ENCODE measurements around the gene UGT3A2.

The UGT3A2 gene, protein sequence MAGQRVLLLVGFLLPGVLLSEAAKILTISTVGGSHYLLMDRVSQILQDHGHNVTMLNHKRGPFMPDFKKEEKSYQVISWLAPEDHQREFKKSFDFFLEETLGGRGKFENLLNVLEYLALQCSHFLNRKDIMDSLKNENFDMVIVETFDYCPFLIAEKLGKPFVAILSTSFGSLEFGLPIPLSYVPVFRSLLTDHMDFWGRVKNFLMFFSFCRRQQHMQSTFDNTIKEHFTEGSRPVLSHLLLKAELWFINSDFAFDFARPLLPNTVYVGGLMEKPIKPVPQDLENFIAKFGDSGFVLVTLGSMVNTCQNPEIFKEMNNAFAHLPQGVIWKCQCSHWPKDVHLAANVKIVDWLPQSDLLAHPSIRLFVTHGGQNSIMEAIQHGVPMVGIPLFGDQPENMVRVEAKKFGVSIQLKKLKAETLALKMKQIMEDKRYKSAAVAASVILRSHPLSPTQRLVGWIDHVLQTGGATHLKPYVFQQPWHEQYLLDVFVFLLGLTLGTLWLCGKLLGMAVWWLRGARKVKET

DNA sequence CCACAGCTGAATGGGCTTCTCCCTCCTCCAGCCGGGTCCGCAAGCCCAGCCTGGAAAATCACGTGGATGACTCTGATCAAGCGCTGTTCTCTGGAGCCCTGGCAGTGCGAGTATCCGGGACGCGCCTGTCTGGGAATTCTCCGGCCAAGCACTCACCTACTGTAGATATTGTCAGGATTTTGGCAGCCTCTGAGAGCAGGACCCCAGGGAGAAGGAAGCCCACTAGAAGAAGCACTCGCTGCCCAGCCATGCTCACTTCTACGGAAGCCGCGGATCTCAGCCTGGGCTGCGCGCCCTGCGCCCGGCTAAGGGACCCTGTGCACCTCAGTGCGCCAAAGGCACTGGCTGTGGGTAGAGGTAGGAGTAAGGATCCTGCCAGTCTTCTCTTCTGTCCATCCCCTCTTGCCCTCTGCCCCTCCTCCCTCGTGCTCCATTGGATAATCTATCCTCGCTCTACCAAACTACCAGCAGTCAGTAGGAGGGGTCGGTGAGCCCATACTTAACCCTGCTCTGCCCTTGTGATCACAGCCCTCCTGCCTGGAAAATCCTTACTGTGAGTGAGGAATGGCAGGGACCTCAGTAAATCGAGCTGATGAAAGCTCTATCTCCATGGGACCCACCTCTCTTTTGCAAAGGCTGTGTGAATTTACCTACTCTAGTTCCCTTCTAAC is at the start of gene UGT3A2:
TSS of gene UGT3A2 (minus strand) at position 343 of the 671 bp plus-strand sequence. CDS start at position 250, 93 bp downstream.
- no peak for DNase-seq

DNA sequence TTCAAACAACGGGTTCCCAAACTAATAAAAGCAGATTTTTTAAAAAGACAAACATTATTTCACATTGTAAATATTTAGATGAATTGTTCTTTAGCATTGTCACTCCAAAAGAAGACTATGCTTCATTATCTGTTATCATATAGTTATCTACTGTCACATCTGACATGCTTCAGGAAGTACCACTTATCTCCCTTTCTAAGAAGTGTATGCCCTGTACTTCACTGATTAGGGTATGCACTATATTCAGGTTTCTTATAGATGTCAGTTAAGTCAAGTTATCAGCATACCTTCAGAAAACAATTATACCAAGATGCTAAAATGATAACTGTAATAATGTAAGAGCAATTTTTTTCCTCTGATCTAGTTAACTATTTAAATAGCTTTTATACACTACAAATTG is 44.6 kb upstream of the UGT3A2 start:
- no peak for DNase-seq

DNA sequence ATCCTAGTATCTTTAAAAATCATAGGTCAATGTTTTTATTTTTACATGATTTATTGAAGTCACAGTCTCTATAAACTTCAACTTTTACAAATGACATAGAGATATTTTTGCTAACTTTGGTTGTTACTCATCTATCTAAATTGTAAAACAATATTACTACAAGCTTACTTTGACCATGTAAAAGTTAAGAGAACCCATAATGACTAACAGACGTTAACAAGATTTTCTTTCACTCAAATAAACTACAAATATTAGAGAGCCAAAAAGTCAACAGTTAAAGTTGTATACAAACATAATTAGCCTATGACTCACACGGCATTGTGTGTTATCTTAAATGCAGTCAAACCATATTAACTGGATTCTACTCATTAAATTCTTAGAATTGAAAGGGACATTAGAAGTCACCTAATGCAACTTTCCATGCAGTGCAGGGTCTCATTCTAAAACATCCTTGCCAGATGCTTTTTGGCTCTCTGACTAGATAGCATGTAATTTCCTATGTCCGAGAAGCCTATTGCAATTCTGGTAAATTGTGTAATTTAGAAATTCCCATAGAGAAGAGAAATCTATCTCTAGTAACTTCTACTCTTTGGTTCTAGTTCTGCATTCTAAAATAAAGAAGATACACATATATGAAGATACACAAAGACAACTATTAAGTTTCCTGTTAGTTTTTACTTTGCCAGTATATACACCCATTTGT is 42.2 kb upstream of the UGT3A2 start:
- no peak for DNase-seq

DNA sequence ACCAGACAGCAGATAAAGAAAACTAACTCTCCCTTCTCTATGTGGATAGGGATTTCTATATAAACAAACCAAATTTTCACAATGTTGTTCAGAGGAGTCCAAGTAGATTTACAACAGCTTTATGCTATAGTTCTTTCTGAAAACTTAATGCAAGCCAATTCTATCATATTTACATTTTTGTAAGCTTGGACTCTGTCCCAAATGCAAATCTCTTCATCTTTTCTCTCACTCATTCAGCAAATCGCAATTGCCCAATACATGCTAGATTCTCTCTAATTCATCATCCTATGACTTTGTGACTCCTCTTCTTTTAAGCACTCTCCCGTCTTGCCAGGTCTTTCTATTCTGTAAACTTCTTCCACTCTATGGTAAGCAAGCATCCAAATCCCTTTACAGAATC is 39.1 kb upstream of the UGT3A2 start:
- DNase-seq, result no peak

DNA sequence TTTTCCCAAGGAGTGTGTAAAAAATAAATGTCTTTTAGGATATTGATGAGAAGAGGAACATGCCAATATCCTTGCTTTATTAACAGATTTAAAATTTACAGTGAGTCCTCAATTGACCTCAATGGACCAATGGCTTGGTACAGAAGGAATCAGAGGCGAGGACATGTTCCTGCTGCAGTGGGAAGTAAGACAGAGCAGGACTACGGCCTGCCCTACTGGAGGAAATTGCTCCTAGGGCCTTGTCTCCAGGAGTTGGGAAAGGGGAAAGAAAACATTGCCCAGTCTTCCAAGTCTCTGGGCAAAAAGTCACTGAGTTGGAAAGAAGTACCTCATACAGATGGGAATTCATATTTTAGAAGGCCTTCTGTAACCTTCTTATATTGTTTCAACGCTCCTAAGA is 33.1 kb upstream of the UGT3A2 start:
- DNase-seq, result no peak

DNA sequence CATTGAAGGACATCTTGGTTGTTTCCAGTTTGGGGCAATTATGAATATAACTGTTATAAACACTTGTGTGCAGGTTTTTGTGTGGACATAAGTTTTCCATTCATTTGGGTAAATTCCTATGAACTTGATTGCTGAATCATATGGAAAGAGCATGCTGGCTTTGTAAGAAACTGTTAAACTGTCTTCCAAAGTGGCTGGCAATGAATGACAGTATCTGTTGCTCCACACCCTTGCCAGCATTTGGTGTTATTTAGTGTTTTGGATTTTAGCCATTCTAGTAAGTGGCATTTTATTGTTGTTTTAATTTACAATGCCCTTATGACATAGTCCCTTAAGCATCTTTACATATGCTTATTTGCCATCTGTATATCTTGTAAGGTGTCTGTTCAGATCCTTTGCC is 29.8 kb upstream of the UGT3A2 start:
- DNase-seq, result no peak

DNA sequence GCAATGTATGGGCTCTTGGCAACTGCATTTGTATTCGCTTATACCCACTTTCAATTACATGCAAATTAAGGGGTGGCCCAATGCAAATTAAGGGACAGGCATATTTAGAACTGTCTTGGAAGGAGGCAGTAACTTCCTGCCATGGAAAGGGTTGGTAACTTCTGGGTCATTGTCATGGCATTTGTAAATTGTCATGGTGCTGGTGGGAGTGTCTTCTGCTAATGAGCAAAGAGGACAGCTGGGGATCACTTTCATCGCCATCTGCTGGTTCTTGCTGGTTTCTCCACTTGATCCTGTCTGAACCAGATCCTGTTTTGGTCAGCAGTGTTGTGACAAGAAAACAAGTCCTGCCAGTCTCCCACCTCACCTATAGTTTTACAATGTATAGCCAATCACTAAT is 23.3 kb upstream of the UGT3A2 start:
- DNase-seq, result no peak

DNA sequence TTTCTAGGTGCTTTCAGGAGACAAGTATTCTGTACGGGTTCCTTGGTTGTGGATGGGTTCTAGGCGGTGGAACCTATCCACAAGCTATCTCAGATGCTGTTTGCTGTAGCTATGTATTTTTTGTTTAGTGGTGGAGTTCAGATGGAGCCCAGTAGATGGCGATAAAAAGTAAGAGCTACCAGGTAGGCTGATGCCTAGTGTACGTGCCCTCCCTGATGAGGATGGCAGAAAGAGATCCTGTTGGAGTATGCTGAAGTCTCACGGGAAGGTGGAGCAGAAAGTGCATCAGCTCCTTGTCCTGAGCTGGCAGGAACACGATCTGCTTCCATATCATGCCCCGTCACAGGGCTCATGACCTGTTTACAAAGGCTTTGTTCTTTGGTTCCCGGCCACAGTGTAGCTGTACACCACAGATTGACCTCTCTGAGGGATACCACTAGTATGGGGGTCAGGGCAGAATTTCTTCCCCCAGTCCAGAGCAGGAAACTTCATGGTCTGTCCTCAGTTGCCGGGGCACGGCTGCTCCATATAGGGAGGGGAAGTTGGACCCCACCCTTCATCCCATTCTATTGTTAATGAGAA is 12.6 kb upstream of the UGT3A2 start:
- DNase-seq, result peak; percentile 13

DNA sequence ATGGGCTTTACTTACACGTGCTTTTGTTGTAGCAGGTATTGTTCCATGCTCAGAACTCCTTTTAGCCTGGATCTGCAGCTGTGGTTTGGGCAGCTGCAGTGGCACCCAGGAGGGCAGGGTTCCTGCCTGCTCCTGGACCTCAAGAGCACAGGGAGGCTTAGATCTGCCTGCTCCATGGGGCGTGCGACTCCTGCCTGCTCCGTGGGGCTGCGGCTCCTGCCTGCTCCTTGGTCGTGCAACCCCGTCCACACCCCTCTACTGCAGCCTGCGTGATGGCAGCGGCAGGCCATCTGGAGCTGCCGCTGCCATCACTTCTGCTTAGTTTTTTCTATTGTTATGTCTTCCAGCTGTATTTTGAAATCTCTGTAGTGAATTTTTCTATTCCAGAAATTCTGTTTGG is 11.7 kb upstream of the UGT3A2 start:
- DNase-seq, result no peak

DNA sequence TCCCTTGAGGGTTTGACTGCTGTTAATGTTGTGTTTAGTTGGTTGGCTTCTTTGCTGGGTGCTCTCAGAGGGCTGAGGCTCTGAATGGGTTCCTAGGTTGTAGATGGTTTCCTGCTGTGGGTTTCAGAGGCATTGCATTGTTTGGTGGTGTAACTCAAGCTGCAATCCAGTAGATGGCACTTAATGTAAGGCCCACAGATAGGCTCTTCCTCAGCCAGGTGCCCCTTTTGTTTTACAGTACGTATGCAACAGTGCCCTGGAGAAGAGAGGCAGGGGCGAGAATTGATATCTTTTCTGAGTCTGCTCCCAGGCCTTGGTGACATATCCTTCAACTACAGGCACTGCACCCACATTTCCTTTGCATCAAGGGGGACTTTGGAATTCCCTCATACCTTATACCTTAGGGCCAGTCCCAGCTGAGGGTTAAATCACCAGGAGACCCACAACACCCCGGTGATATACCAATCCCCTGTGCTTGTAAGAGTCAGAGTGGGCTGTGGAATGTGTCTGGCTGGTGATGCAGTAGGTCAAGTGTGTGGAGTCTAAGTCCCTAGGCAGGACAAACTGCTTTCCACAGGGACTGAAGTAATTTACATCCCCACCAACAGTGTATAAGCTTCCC is 7.0 kb upstream of the UGT3A2 start:
- DNase-seq, result no peak

DNA sequence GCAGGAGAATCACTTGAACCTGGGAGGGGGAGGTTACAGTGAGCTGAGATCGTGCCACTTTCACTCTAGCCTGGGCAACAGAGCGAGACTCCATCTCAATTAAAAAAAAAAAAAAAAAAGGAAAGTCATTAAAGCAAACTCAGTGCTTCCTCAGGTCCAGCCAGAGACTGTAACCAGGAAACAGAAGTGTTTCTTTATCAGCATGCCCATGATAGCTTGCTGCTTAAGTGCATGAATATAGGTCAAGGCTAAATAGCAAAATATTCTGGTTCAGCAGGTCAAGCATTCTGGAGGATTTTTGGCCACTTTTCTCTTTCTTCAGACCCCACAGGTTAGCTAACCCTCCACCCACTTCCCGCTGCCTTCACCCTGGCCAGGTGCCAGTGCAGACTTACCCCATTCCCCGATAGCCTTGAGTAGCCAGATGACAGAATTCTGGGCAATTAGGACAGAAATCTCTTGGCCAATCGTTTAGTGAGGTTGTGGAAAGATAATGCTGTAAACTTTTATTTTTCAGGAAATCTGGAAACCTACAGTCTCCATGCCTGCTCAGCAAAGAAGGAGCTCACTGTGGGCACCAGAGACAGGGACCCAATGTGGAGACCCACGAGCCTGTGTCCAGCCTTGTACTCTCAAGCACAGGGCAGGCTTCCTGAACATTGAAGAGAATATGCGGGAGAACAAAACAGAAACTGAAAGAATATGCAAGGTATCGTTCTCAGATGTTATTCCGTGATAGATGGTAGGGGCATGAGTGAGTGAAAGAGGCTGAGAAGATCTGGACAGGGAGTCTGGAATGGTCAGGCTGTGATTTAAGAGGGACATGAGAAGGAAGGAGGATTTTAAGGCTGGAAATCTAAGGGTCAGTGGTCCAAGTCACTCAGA is 4.2 kb upstream of the UGT3A2 start:
- no peak for DNase-seq

DNA sequence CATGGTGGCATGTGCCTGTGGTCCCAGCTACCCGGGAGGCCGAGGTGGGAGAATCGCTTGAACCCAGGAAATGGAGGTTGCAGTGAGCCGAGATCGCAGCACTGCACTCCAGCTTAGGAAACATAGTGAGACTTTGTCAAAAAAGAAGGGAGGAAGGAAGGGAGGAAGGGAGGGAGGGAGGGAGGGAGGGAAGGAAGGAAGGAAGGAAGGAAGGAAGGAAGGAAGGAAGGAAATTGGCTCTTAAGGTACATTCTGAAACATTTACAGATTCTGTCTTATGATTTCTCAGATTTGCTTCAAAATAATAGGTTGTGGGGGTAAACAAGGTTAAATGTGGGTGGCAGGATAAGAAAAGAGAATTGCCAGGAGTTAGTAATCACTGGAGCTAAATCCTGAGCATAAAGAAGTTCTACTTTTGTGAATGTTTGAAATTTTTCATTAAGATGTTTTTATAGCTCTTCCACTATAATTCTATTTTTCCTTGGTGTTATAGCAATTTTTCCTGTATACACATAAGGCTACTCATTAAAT is 2.1 kb upstream of the UGT3A2 start:
- no peak for DNase-seq

DNA sequence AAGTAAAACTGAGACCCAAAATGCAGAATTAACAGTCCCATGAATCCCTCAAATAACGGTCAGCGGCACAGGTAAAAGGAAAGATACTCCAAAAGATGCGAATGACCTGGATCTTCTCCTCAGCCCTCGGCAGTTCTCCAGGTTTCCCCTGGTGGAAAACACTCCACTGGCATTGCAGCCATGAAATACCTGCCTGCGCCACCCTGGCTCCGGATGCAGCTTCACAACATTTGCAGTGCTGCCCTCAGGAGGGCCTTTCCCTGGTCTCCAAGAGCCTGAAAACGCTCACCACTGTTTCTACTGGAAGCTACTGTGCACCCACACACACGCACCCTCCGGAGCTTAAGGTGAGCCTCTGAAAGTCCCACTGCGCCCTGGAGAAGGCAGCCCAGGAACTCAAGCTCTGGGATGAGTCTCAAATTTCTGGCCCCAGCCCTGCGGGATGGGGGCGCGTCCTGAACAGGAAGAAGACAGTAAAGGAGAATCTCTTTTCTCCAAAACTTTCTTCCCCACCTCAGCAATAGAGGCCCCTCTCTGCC is 612 bp downstream of the UGT3A2 start:
- DNase-seq, result no peak

DNA sequence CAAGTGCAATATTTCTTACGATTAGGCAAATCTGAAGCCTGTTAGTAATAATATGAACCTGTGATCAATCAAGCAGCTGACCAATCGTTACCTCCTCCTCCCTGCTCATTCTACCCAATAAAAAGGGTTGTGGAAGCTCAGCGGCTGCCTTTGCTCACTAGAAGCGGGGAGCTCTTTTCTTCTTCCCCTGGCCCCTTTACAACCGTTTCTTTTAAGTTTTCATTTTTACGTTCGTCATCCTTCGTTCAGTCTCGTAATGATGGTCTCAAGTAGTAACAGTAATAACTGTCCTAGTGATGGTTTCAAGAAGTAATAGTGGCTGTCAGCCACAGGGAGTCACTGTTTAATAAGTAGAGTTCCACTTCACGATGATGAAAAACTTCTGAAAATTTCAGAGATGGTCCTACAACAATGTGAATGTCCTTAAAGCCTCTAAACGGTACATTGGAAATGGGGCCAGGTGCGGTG is 6.2 kb downstream of the UGT3A2 start:
- DNase-seq, result no peak

DNA sequence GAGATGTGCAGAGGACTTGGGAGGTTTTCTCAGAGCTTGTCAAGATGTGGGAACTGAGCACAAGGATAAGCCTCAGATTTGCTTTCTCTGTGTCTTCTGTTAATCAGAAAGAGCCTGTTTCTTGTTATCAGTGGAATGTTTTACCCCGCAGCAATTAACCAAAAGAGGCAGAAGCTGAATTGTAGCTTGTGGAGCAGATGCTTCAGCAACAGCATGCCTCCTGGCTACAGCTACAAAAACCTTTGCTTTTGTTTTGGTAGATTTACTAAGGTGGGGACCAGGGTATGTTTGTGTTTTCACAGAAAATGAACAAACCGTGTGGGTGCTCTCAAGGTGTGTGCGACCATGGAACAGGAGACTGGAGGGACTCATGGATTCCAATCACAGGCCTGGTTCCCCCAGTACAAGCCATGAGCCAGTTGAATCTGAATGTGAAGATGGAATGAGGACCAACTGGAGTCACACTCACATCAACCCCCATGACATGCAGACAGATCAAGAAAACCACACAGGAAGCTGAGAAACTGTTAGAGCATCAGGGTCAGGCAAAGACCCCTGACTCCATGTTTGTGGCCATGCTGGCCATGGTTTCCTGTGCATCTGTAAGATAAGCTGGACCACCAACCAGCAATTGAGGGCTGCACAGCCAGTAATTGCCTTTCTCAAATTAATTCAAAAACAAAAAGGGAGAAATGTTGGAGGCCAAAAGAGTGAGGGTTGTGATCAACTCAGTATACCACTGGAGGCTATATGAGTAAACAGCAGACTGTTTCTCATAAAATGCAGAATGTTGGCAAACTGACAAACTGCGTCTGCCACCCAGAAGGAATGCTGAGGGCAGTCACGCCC is 6.9 kb downstream of the UGT3A2 start:
- DNase-seq, result no peak

DNA sequence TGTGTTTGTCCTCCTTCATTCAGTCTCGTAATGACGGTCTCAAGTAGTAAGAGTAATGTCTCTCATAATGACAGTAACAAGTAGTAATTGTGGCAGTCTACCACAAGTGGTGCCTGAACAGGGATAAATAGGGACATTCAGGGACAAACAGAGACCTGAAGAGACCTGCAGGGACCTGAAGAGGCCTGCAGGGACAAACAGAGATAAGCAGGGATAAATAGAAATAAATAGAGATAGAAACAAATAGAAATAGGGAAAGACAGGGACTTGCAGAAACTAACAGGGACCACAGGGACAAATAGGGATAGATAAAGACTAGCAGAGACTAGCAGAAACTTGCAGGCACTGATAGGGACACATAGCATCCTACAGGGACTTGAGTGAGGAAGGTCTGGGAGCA is 7.9 kb downstream of the UGT3A2 start:
- DNase-seq, result no peak

DNA sequence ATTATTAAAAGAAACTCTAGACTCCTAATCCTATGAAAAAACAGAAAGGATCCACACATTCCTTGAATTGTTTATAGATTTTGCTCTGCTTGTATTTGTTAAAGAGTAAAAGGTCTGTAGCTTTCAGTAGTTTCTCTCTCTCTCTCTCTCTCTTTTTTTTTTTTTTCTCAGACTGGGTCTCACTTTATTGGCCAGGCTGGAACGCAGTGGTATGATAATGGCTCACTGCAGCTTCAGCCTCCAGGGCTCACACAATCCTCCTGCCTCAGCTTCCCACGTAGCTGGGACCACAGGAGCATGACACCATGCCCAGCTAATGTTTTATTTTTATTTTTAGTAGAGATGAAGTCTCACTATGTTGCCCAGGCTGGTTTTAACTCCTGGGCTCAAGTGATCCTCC is 9.3 kb downstream of the UGT3A2 start:
- no peak for DNase-seq

DNA sequence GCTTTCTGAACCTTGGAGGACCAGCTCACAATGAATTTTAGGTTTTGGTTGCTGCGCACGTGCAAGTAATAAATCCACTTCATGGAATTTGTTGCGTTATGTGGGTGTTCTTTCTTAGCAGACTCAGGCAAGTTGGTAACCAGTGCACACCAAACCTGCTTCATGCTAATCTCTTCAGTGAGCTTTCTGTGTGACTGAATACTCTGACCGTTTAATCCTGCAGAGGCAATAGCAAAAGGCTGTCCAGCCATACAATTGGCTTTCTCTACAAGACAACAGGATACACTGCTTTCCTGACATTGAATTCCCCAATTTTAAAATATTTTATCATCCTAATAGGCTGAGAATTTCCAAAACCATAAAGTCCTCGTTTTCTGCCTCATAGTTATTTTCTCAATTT is 10.3 kb downstream of the UGT3A2 start:
- DNase-seq, result no peak

DNA sequence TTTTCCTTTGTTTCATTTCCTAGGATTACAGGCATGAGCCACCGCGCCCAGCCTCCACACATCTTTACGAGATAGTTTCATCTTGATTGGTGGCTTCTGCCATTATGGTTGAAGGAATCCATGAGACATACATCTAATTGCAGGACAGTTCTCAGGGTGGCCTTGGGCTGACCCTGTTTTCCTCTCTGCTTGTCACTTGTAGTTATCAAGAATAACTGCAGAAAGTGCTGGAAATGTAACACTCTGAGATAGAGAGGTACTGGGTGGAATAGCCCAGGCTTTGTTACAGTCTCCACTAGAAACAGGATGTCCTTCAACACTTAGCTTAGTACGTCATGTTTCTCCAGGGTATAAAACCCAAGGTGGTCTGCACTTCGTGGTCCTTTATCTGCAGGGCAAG is 10.7 kb downstream of the UGT3A2 start:
- no peak for DNase-seq

DNA sequence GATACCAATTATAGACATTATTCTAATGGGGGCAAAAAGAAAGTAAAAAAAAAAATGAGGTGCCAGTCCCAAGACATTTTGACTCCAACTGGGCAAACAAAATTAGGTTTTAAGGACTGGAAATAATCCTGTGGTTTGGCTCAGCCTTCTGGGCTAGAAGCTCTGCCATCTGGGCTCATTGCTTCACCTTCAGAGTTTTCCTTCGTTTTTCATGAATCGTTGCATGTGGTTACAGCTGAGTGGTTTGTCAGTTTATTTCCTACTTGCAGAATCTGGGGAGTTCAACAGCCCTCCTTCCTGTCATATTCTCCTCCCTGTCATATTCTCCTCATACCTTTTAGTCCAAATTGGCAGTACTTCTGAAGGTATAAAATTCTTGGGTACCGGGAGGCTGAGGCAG is 12.0 kb downstream of the UGT3A2 start:
- DNase-seq, result no peak
